IMR-90 (cell line): Measurements from ENCODE around the gene TBC1D9B. TPM values are rescaled to one million over a fixed set of nuclear protein-coding genes. Genes with fewer than 3 reads are reported as not detected.

Experiments
- ATAC-seq: fragments of 200-7000 bp; cut with Tn5 transposase; 2 replicates; pipeline ENCODE4 v1.9.1; 2020; ENCODE audit warnings: low read depth, mild to moderate bottlenecking, moderate library complexity
- BruUV-seq: library from RNA; stranded (reverse); fragments of 400-500 nt; replicated peaks from 2 replicates; lab custom pipeline; 2021; lab: Mats Ljungman, UMichigan
- CTCF ChIA-PET: fragments of 300-600 bp; formaldehyde crosslinking; extraction: SDS; loops from one replicate; lab custom pipeline; 2021; ENCODE audit warnings: antibody characterized with exemption; lab: Yijun Ruan, JAX
- POLR2A ChIA-PET: fragments of 300-600 bp; sonication (Branson Sonifier 250); formaldehyde crosslinking; loops from one replicate; lab custom pipeline; 2022; ENCODE audit warnings: antibody characterized with exemption; ENCODE audit not compliant: unreplicated experiment; lab: Charles Lee
- DNase-seq: peaks from one replicate; pipeline ENCODE4 v3.0.0; 2013
- H2AFZ ChIP-seq: replicated peaks from 2 replicates; pipeline ENCODE3; 2013; ENCODE audit warnings: low read length, mild to moderate bottlenecking; ENCODE audit not compliant: poor library complexity
- H2AK5ac ChIP-seq: 2 replicates; pipeline ENCODE4 v1.6.1; 2013; ENCODE audit warnings: low read depth, low read length, inconsistent platforms
- H2AK9ac ChIP-seq: replicated peaks from 2 replicates; pipeline ENCODE3; 2013; ENCODE audit warnings: mild to moderate bottlenecking, low read depth, low read length, moderate library complexity; ENCODE audit not compliant: poor library complexity
- H2BK120ac ChIP-seq: 2 replicates; pipeline ENCODE4 v1.6.1; 2013; ENCODE audit warnings: low read depth, low read length, inconsistent platforms
- H2BK15ac ChIP-seq: 3 replicates; pipeline ENCODE4 v1.6.1; 2013; ENCODE audit warnings: low read depth, low read length, inconsistent platforms
- H2BK20ac ChIP-seq: 2 replicates; pipeline ENCODE4 v1.6.1; 2013; ENCODE audit warnings: low read depth, mild to moderate bottlenecking, inconsistent platforms, low read length, moderate library complexity
- H2BK5ac ChIP-seq: 2 replicates; pipeline ENCODE4 v1.6.1; 2013; ENCODE audit warnings: mild to moderate bottlenecking, low read depth, low read length, inconsistent platforms; ENCODE audit not compliant: poor library complexity, severe bottlenecking
- H3K14ac ChIP-seq: replicated peaks from 2 replicates; pipeline ENCODE4 v1.6.1; 2013; ENCODE audit warnings: low read depth, low read length, inconsistent platforms
- H3K18ac ChIP-seq: 2 replicates; pipeline ENCODE4 v1.6.1; 2013; ENCODE audit warnings: low read depth, low read length, control low read depth
- H3K23ac ChIP-seq: 2 replicates; pipeline ENCODE4 v1.6.1; 2013; ENCODE audit warnings: low read depth, low read length, inconsistent platforms
- H3K27ac ChIP-seq: 2 replicates; pipeline ENCODE4 v1.5.1; 2013; ENCODE audit warnings: mild to moderate bottlenecking, control low read depth, low read length; ENCODE audit not compliant: insufficient read depth
- H3K27me3 ChIP-seq: 2 replicates; pipeline ENCODE4 v1.6.1; 2013; ENCODE audit warnings: low read length; ENCODE audit not compliant: control insufficient read depth, insufficient read depth
- H3K36me3 ChIP-seq: 2 replicates; pipeline ENCODE4 v1.6.1; 2013; ENCODE audit warnings: low read length, mixed read lengths; ENCODE audit not compliant: control insufficient read depth, insufficient read depth
- H3K4ac ChIP-seq: 2 replicates; pipeline ENCODE4 v1.6.1; 2013; ENCODE audit warnings: low read depth, low read length, inconsistent platforms
- H3K4me1 ChIP-seq: 2 replicates; pipeline ENCODE4 v1.6.1; 2013; ENCODE audit warnings: low read length, mixed read lengths; ENCODE audit not compliant: control insufficient read depth, insufficient read depth
- H3K4me2 ChIP-seq: 2 replicates; pipeline ENCODE4 v1.6.1; 2013; ENCODE audit warnings: low read depth, mild to moderate bottlenecking, control low read depth, low read length, moderate library complexity
- H3K4me3 ChIP-seq: 2 replicates; pipeline ENCODE4 v1.5.1; 2013; ENCODE audit warnings: low read depth, mild to moderate bottlenecking, control low read depth, low read length, moderate library complexity; ENCODE audit not compliant: insufficient read depth
- H3K56ac ChIP-seq: 2 replicates; pipeline ENCODE4 v1.6.1; 2013; ENCODE audit warnings: low read length, inconsistent platforms; ENCODE audit not compliant: insufficient read depth; ENCODE audit errors: extremely low read depth
- H3K79me1 ChIP-seq, 2 experiments: 2 replicates each; pipeline ENCODE4 v1.6.1; 2013; ENCODE audit warnings: low read length in 2 of 2, inconsistent platforms in 1 of 2, low read depth in 1 of 2
- H3K9ac ChIP-seq: 2 replicates; pipeline ENCODE4 v1.6.1; 2013; ENCODE audit warnings: low read depth, low read length, control low read depth
- H3K9me1 ChIP-seq: 2 replicates; pipeline ENCODE4 v1.6.1; 2013; ENCODE audit warnings: low read length, inconsistent platforms; ENCODE audit not compliant: insufficient read depth
- H3K9me3 ChIP-seq: 2 replicates; pipeline ENCODE4 v1.6.1; 2013; ENCODE audit warnings: low read length; ENCODE audit not compliant: control insufficient read depth, insufficient read depth
- H4K20me1 ChIP-seq: 2 replicates; pipeline ENCODE4 v1.6.1; 2013; ENCODE audit warnings: low read length, inconsistent platforms; ENCODE audit not compliant: insufficient read depth
- H4K5ac ChIP-seq: 2 replicates; pipeline ENCODE4 v1.6.1; 2013; ENCODE audit warnings: mild to moderate bottlenecking, low read depth, low read length, control low read depth
- H4K8ac ChIP-seq, 2 experiments: 2 replicates each; pipeline ENCODE4 v1.6.1; 2013; ENCODE audit warnings: low read depth in 2 of 2, low read length in 2 of 2, control low read depth in 1 of 2, inconsistent platforms in 1 of 2
- H4K91ac ChIP-seq: 2 replicates; pipeline ENCODE4 v1.6.1; 2013; ENCODE audit warnings: low read depth, low read length, inconsistent platforms; ENCODE audit not compliant: insufficient read depth
- CHD1 ChIP-seq: IDR thresholded peaks from 2 replicates; pipeline ENCODE4 v1.6.1; 2012; ENCODE audit warnings: low read depth, low read length, improper control_type of control experiment
- NFE2L2 ChIP-seq: fragments of 150-350 bp; IDR thresholded peaks from 2 replicates; pipeline ENCODE4 v1.6.1; 2016; ENCODE audit warnings: low read depth, mild to moderate bottlenecking, low read length
- USF2 ChIP-seq: fragments of 150-350 bp; IDR thresholded peaks from 2 replicates; pipeline ENCODE4 v1.6.1; 2017; ENCODE audit warnings: mild to moderate bottlenecking, antibody characterized with exemption, low read length, low read depth
- WGBS, 2 experiments: methylation state at CpG; one replicate each; pipeline versions ENCODE4 v1.1.5 to v1.1.7; 2013; ENCODE audit warnings: missing lambda C conversion rate in 2 of 2; ENCODE audit not compliant: insufficient read length in 1 of 2; ENCODE audit errors: extremely low coverage in 2 of 2; 5-methylcytosine and 5-hydroxymethylcytosine counted together
- dilution Hi-C: fragments of 300-500 bp; cut with HindIII; formaldehyde crosslinking; loops from one replicate; pipeline ENCODE4 v1.14.3; 2018; ENCODE audit warnings: low sequenced_read_pairs; ENCODE audit not compliant: unreplicated experiment
- in situ Hi-C: fragments of 300-500 bp; cut with MboI; formaldehyde crosslinking; loops from 3 replicates; pipeline ENCODE4 v1.14.3; 2019; ENCODE audit warnings: low sequenced_read_pairs, inconsistent platforms, mixed read lengths
- intact Hi-C: fragments of 100-400 bp; cut with micrococcal nuclease; formaldehyde crosslinking; loops from 2 replicates; pipeline ENCODE4 v1.10.0; 2022
- polyA plus RNA-seq, 3 experiments: library from polyadenylated mRNA; depleted of rRNA; stranded (reverse); fragments of >200 nt; gene quantifications; 2 replicates each; pipeline ENCODE4 v1.2.3, GENCODE V29; 2012; ENCODE audit warnings: low replicate concordance in 1 of 3
- total RNA-seq: library from RNA; depleted of rRNA; stranded (reverse); fragments of >200 nt; gene quantifications from 2 replicates; pipeline ENCODE4 v1.2.3, GENCODE V29; 2012

TBC1D9B gene
- total and polyA plus RNA-seq, 2 of the 4 experiments (the other 2 are of a cell fraction): 58.6 to 78.1 TPM

GRCh38 chr5:179862891-179863290 lies 44.8 kb downstream of the TBC1D9B start:
- Histone ChIP-seq H3K4me1 (no peaks in the 10 kb centered on the region), H3K79me1 (peaks cover 12 to 21% of the 10 kb centered on the region in 2 experiments), H3K9ac (no peak overlapping the region), H2AFZ (no peak overlapping the region), H3K27ac (no peak overlapping the region), H2BK5ac (no peak overlapping the region), H4K91ac (no peak overlapping the region), H3K27me3 (no peaks in the 10 kb centered on the region), H3K18ac (no peak overlapping the region), H3K4me2 (no peak overlapping the region), H3K4ac (no peak overlapping the region), H2AK9ac (no peak overlapping the region), H3K23ac (no peak overlapping the region), H3K14ac (no peak overlapping the region), H2BK15ac (no peak overlapping the region), H4K20me1 (no peaks in the 10 kb centered on the region), H3K4me3 (no peak overlapping the region), H3K9me1 (peaks cover 9% of the 10 kb centered on the region; the same call in 1 of the 2 replicates), H2BK20ac (no peak overlapping the region), H3K9me3 (peaks cover 5% of the 10 kb centered on the region; the same call in 1 of the 2 replicates), H4K8ac (no peak overlapping the region), H2BK120ac (no peak overlapping the region), H2AK5ac (no peak overlapping the region), H3K56ac (no peak overlapping the region), H4K5ac (no peak overlapping the region), H3K36me3 (peaks cover 48% of the 10 kb centered on the region)
- no peak for TF ChIP-seq CHD1
- no peak for TF ChIP-seq NFE2L2
- no peak for TF ChIP-seq USF2
- 100% methylated on average over 1 of the region's 9 CpGs; no CpG with 5 or more reads in 1 of the 2 experiments for WGBS, 2 experiments
- in situ Hi-C loops (no loop called here), intact Hi-C loops (no loop called here), dilution Hi-C loops (no loop called here)
- CTCF ChIA-PET: no interaction called here
- DNase-seq (no peak), ATAC-seq (no peak)
- POLR2A ChIA-PET: no interaction called here
- no TSS peak for BruUV-seq
